Measurements from ENCODE around the gene PRKCZ. TPM values are rescaled to one million over a fixed set of nuclear protein-coding genes. Genes with fewer than 3 reads are reported as not detected.

PRKCZ gene
- total and polyA plus RNA-seq, 2 experiments from 2014 or later = 26.2 to 36.9 TPM

GRCh38 chr1:2022063-2022770 is 28.0 kb upstream of the PRKCZ start:
- Histone ChIP-seq H4K20me1 (replicated peaks; ENCODE audit: insufficient read depth) (no peaks in the 10 kb centered on the region), H3K4me3 (no peak overlapping the region), H3K27me3 (ENCODE audit: insufficient read depth) (peaks cover 14% of the 10 kb centered on the region), H3K9me2 (ENCODE audit: insufficient read depth) (no peaks in the 10 kb centered on the region), H3K4me2 (no peak overlapping the region), H3K4me1 (ENCODE audit: insufficient read depth) (peaks cover 8% of the 10 kb centered on the region; the same call in 1 of the 2 replicates), H3K27ac (ENCODE audit: low read depth) (no peak overlapping the region), H3K36me3 (ENCODE audit: insufficient read depth) (no peaks in the 10 kb centered on the region), H3F3A (replicated peaks; ENCODE audit: low read depth) (peaks cover 7% of the 10 kb centered on the region; the same call in 1 of the 2 replicates), H3K79me2 (replicated peaks; ENCODE audit: insufficient read depth) (no peaks in the 10 kb centered on the region), H2AFZ (no peak overlapping the region)
- DNase-seq (ENCODE audit: low spot score) (no peak), ATAC-seq (no peak)
- H3K4me1 Mint-ChIP-seq = peaks cover 9% of the 10 kb centered on the region
- peaks cover 38% of the 10 kb centered on the region for H3K27me3 Mint-ChIP-seq (ENCODE audit: insufficient read depth, low read depth, poor library complexity)
- TF ChIP-seq ZNF114 (CRISPR knock-in tag; IDR thresholded peaks at IDR 0.05) (no peak), EZH2 (IDR thresholded peaks at IDR 0.05; ENCODE audit: low read depth, unreplicated experiment) (no peak), CREB1 (CRISPR knock-in tag; IDR thresholded peaks at IDR 0.05; ENCODE audit: low read depth) (no peak), ZNF462 (CRISPR knock-in tag; IDR thresholded peaks at IDR 0.05) (no peak), POLR2AphosphoS5 (IDR thresholded peaks at IDR 0.05; ENCODE audit: low read depth) (no peak), NANOG (IDR thresholded peaks at IDR 0.05; ENCODE audit: borderline replicate concordance) (no peak), STAT1 (IDR thresholded peaks at IDR 0.05; ENCODE audit: unreplicated experiment) (no peak), EZH2phosphoT487 (IDR thresholded peaks at IDR 0.05; ENCODE audit: unreplicated experiment) (no peak), JUNB (IDR thresholded peaks at IDR 0.05; ENCODE audit: unreplicated experiment) (no peak)
- H3K9me3 Mint-ChIP-seq = no peaks in the 10 kb centered on the region
- no peak overlapping the region for H3K4me3 Mint-ChIP-seq
- no peak overlapping the region for H3K27ac Mint-ChIP-seq
- no peaks in the 10 kb centered on the region for H3K36me3 Mint-ChIP-seq (ENCODE audit: low read depth)
